Hematopoietic multipotent progenitor cell treated with erythropoietin and hydrocortisone succinate and interleukin-3 and kit ligand, for 6 days (in vitro differentiated cells): ENCODE results near the gene CTBP2.
"Not testable (repeated sequence)": the region's sequence is repeated elsewhere in the genome, so short reads cannot be mapped to it uniquely, and the experiment has no call there.

Experiments
- DNase-seq: peaks from one replicate; pipeline ENCODE4 v3.0.0-alpha.2; 2015

Gene CTBP2

GRCh38 chr10:125179107-125179506 lies 18.7 kb upstream of the CTBP2 start:
- not testable (repeated sequence) for DNase-seq

- DNase-seq = no peak
Observed at GRCh38 chr10:125177641-125178640, 17.6 kb upstream of the CTBP2 start.

- DNase-seq = no peak
Observed at GRCh38 chr10:125175807-125176206, 15.4 kb upstream of the CTBP2 start.

GRCh38 chr10:125174360-125174759 lies 14.0 kb upstream of the CTBP2 start:
- DNase-seq = no peak

- no peak for DNase-seq
Observed at GRCh38 chr10:125172694-125173093, 12.3 kb upstream of the CTBP2 start.

- DNase-seq = no peak
Observed at GRCh38 chr10:125171402-125172306, 11.3 kb upstream of the CTBP2 start.

- DNase-seq = no peak
Observed at GRCh38 chr10:125169915-125170314, 9.6 kb upstream of the CTBP2 start.

GRCh38 chr10:125169279-125169678 lies 8.9 kb upstream of the CTBP2 start:
- no peak for DNase-seq

- DNase-seq = no peak
Observed at GRCh38 chr10:125166658-125167057, 6.3 kb upstream of the CTBP2 start.

GRCh38 chr10:125165584-125166573 lies 5.5 kb upstream of the CTBP2 start:
- DNase-seq = no peak

- no peak for DNase-seq
Observed at GRCh38 chr10:125164421-125164820, 4.1 kb upstream of the CTBP2 start.

GRCh38 chr10:125163803-125164202 lies 3.4 kb upstream of the CTBP2 start:
- DNase-seq = no peak

GRCh38 chr10:125163312-125163711 lies 2.9 kb upstream of the CTBP2 start:
- not testable (repeated sequence) for DNase-seq

GRCh38 chr10:125162120-125162931 lies 2.0 kb upstream of the CTBP2 start:
- peak; percentile 48 for DNase-seq

GRCh38 chr10:125161707-125162119 lies 1.4 kb upstream of the CTBP2 start:
- no peak for DNase-seq

- peak; percentile 95 for DNase-seq
Observed at GRCh38 chr10:125160856-125161706, 718 bp upstream of the CTBP2 start.

- DNase-seq = peak; percentile 47
Observed at GRCh38 chr10:125159486-125159931, 854 bp downstream of the CTBP2 start.

- DNase-seq = peak; percentile 75
Observed at GRCh38 chr10:125158601-125159485, 1.5 kb downstream of the CTBP2 start.

GRCh38 chr10:125158275-125158600 lies 2.1 kb downstream of the CTBP2 start:
- peak; percentile 33 for DNase-seq
